H9 (cell line): ENCODE results near the gene STK32B. TPM values are rescaled to one million over a fixed set of nuclear protein-coding genes. Genes with fewer than 3 reads are reported as not detected.

Experiments used
- DNase-seq: peaks from one replicate; pipeline ENCODE4 v3.0.0-alpha.2; 2017
- H2AFZ ChIP-seq: one replicate; pipeline ENCODE4 v1.6.1; 2013; ENCODE audit warnings: mild to moderate bottlenecking, low read length, control low read depth, moderate library complexity
- H2AK5ac ChIP-seq: 2 replicates; pipeline ENCODE4 v1.6.1; 2013; ENCODE audit warnings: low read length, control low read depth, mixed read lengths; ENCODE audit not compliant: insufficient read length
- H2BK120ac ChIP-seq: one replicate; pipeline ENCODE4 v1.6.1; 2013; ENCODE audit warnings: low read depth, mild to moderate bottlenecking, low read length, control low read depth, inconsistent platforms; ENCODE audit not compliant: poor library complexity, severe bottlenecking
- H2BK12ac ChIP-seq: 2 replicates; pipeline ENCODE4 v1.6.1; 2013; ENCODE audit warnings: low read length, control low read depth, mixed read lengths, low read depth; ENCODE audit not compliant: insufficient read length
- H2BK15ac ChIP-seq: 2 replicates; pipeline ENCODE4 v1.6.1; 2013; ENCODE audit warnings: low read depth, low read length, control low read depth
- H2BK20ac ChIP-seq: one replicate; pipeline ENCODE4 v1.6.1; 2013; ENCODE audit warnings: low read depth, mild to moderate bottlenecking, low read length, control low read depth, inconsistent platforms; ENCODE audit not compliant: poor library complexity, severe bottlenecking
- H2BK5ac ChIP-seq: 2 replicates; pipeline ENCODE4 v1.6.1; 2013; ENCODE audit warnings: low read length, control low read depth, mixed read lengths; ENCODE audit not compliant: insufficient read length
- H3K14ac ChIP-seq: 2 replicates; pipeline ENCODE4 v1.6.1; 2013; ENCODE audit warnings: low read length, control low read depth; ENCODE audit not compliant: insufficient read depth
- H3K18ac ChIP-seq: 2 replicates; pipeline ENCODE4 v1.6.1; 2013; ENCODE audit warnings: low read depth, mild to moderate bottlenecking, mixed read lengths, low read length, control low read depth; ENCODE audit not compliant: insufficient read length
- H3K23ac ChIP-seq: 2 replicates; pipeline ENCODE4 v1.6.1; 2013; ENCODE audit warnings: low read length, control low read depth, mixed read lengths, low read depth; ENCODE audit not compliant: insufficient read length
- H3K23me2 ChIP-seq: 2 replicates; pipeline ENCODE4 v1.6.1; 2013; ENCODE audit warnings: low read depth, mild to moderate bottlenecking, mixed read lengths, low read length, control low read depth; ENCODE audit not compliant: insufficient read length, poor library complexity, severe bottlenecking
- H3K27ac ChIP-seq: 2 replicates; pipeline ENCODE4 v1.5.1; 2013; ENCODE audit warnings: low read length, control low read depth, mixed read lengths, low read depth; ENCODE audit not compliant: insufficient read length
- H3K27me3 ChIP-seq: 2 replicates; pipeline ENCODE4 v1.6.1; 2013; ENCODE audit warnings: low read length, control low read depth, inconsistent platforms; ENCODE audit not compliant: insufficient read depth
- H3K4ac ChIP-seq: 2 replicates; pipeline ENCODE4 v1.6.1; 2013; ENCODE audit warnings: low read depth, mild to moderate bottlenecking, control low read depth, inconsistent platforms, low read length, moderate library complexity
- H3K4me1 ChIP-seq: 2 replicates; pipeline ENCODE4 v1.6.1; 2013; ENCODE audit warnings: low read length, control low read depth, inconsistent platforms; ENCODE audit not compliant: insufficient read depth
- H3K4me2 ChIP-seq: 2 replicates; pipeline ENCODE4 v1.6.1; 2013; ENCODE audit warnings: low read length, control low read depth, mixed read lengths; ENCODE audit not compliant: insufficient read length, insufficient read depth
- H3K56ac ChIP-seq: 2 replicates; pipeline ENCODE4 v1.6.1; 2013; ENCODE audit warnings: low read depth, mild to moderate bottlenecking, mixed read lengths, low read length, control low read depth; ENCODE audit not compliant: insufficient read length
- H3K79me1 ChIP-seq: 2 replicates; pipeline ENCODE4 v1.6.1; 2013; ENCODE audit warnings: low read depth, mild to moderate bottlenecking, moderate library complexity, low read length, control low read depth, inconsistent platforms; ENCODE audit not compliant: insufficient read depth, poor library complexity, severe bottlenecking
- H3K79me2 ChIP-seq: 2 replicates; pipeline ENCODE4 v1.6.1; 2013; ENCODE audit warnings: low read length, control low read depth, inconsistent platforms; ENCODE audit not compliant: insufficient read depth
- H3K9ac ChIP-seq: 2 replicates; pipeline ENCODE4 v1.6.1; 2013; ENCODE audit warnings: low read length, control low read depth, mixed read lengths; ENCODE audit not compliant: insufficient read length; ENCODE audit errors: extremely low read depth
- H3K9me3 ChIP-seq: one replicate; pipeline ENCODE4 v1.6.1; 2013; ENCODE audit warnings: low read depth, low read length, inconsistent platforms; ENCODE audit not compliant: control insufficient read depth
- H3T11ph ChIP-seq: one replicate; pipeline ENCODE4 v1.6.1; 2013; ENCODE audit warnings: mild to moderate bottlenecking, low read length, control low read depth, inconsistent platforms
- H4K20me1 ChIP-seq: one replicate; pipeline ENCODE4 v1.6.1; 2013; ENCODE audit not compliant: control insufficient read depth, insufficient read length, insufficient read depth
- H4K5ac ChIP-seq: 2 replicates; pipeline ENCODE4 v1.6.1; 2013; ENCODE audit warnings: low read depth, mild to moderate bottlenecking, mixed read lengths, low read length, control low read depth; ENCODE audit not compliant: insufficient read length
- H4K8ac ChIP-seq: replicated peaks from 2 replicates; pipeline ENCODE4 v1.6.1; 2013; ENCODE audit warnings: low read length, control low read depth, mixed read lengths, low read depth; ENCODE audit not compliant: insufficient read length
- H4K91ac ChIP-seq: 2 replicates; pipeline ENCODE4 v1.6.1; 2013; ENCODE audit warnings: low read depth, mild to moderate bottlenecking, moderate library complexity, mixed read lengths, low read length, control low read depth; ENCODE audit not compliant: insufficient read length
- H3K27ac Mint-ChIP-seq, 3 experiments: 2 replicates in 2 of 3; 3 replicates in 1 of 3; pipeline ENCODE4 v1.8.0; 2020 to 2021; ENCODE audit warnings: mixed read lengths in 3 of 3, mild to moderate bottlenecking in 1 of 3, moderate library complexity in 1 of 3
- H3K27me3 Mint-ChIP-seq: 2 replicates; pipeline ENCODE4 v1.8.0; 2021; ENCODE audit warnings: low read depth, mild to moderate bottlenecking, moderate library complexity, mixed read lengths
- H3K36me3 Mint-ChIP-seq, 3 experiments: 2 replicates in 2 of 3; 3 replicates in 1 of 3; pipeline ENCODE4 v1.8.0; 2020 to 2021; ENCODE audit warnings: low read depth in 3 of 3, mixed read lengths in 3 of 3; ENCODE audit not compliant: insufficient read depth in 1 of 3
- H3K4me1 Mint-ChIP-seq, 2 experiments: 2 replicates each; pipeline ENCODE4 v1.8.0; 2020; ENCODE audit warnings: mixed read lengths in 2 of 2
- H3K4me3 Mint-ChIP-seq, 2 experiments: 2 replicates in 1 of 2; 3 replicates in 1 of 2; pipeline ENCODE4 v1.8.0; 2020 to 2021; ENCODE audit warnings: mild to moderate bottlenecking in 2 of 2, mixed read lengths in 2 of 2, moderate library complexity in 1 of 2
- H3K9me3 Mint-ChIP-seq, 2 experiments: 2 replicates in 1 of 2; 3 replicates in 1 of 2; pipeline ENCODE4 v1.8.0; 2020; ENCODE audit warnings: mild to moderate bottlenecking in 2 of 2, mixed read lengths in 2 of 2, moderate library complexity in 1 of 2
- CTCF ChIP-seq: fragments of 200-600 bp; sonication (generic); conservative IDR thresholded peaks from 3 replicates; pipeline ENCODE4 v1.8.0; 2021; ENCODE audit warnings: antibody characterized with exemption, mild to moderate bottlenecking
- whole genome bisulfite sequencing: extraction: QIAGEN DNeasy Blood & Tissue Kit; methylation state at CpG from one replicate; pipeline ENCODE4 v1.1.7; 2013; ENCODE audit warnings: missing lambda C conversion rate, low lambda C conversion rate, mixed read lengths; ENCODE audit not compliant: insufficient read length; ENCODE audit errors: extremely low coverage; 5-methylcytosine and 5-hydroxymethylcytosine counted together
- total RNA-seq: library from RNA; stranded (reverse); gene quantifications from 2 replicates; pipeline ENCODE4 v1.2.1, GENCODE V29; 2021

The STK32B gene
- total RNA-seq, 1 experiment from 2014 or later: 1.0 TPM

GRCh38 chr4:5199912-5200311 lies 148.6 kb downstream of the STK32B start:
- Histone ChIP-seq H3K9ac (no peak overlapping the region), H3K79me1 (no peaks in the 10 kb centered on the region), H2AK5ac (no peak overlapping the region), H2AFZ (no peak overlapping the region), H3K4me1 (peaks cover 12% of the 10 kb centered on the region; the same call in 1 of the 2 replicates), H3K23ac (no peak overlapping the region), H2BK12ac (no peak overlapping the region), H3K18ac (no peak overlapping the region), H4K5ac (no peak overlapping the region), H4K91ac (no peak overlapping the region), H3T11ph (no peak overlapping the region), H3K27ac (no peak overlapping the region), H2BK15ac (no peak overlapping the region), H3K9me3 (no peaks in the 10 kb centered on the region), H3K23me2 (no peaks in the 10 kb centered on the region), H3K79me2 (no peaks in the 10 kb centered on the region), H2BK20ac (no peak overlapping the region), H3K27me3 (no peaks in the 10 kb centered on the region), H4K20me1 (no peaks in the 10 kb centered on the region), H3K56ac (no peak overlapping the region), H2BK120ac (no peak overlapping the region), H3K4me2 (no peak overlapping the region), H2BK5ac (no peak overlapping the region), H3K4ac (no peak overlapping the region), H4K8ac (no peak overlapping the region), H3K14ac (no peak overlapping the region; the same call in 1 of the 2 replicates)
- no peak for TF ChIP-seq CTCF
- DNase-seq: no peak
- peaks cover 10 to 27% (median 18%) of the 10 kb centered on the region in 3 experiments for H3K36me3 Mint-ChIP-seq
- H3K27ac Mint-ChIP-seq: peak overlapping the region; percentile 65 to 96 (median 91)
- H3K4me3 Mint-ChIP-seq: peak overlapping the region in 1 of 2 experiments; percentile 29; a peak in 2 of 5 replicates
- H3K27me3 Mint-ChIP-seq: peaks cover 2% of the 10 kb centered on the region
- H3K4me1 Mint-ChIP-seq: peaks cover 54 to 56% of the 10 kb centered on the region in 2 experiments
- peaks cover 16 to 24% of the 10 kb centered on the region in 2 experiments for H3K9me3 Mint-ChIP-seq
- no CpG with 5 or more reads among the region's 2 CpGs for WGBS
